ENCODE measurements around the gene TREML2.

- TF ChIP-seq CTCF (IDR thresholded peaks at IDR 0.05) (no peak), POLR2A (IDR thresholded peaks at IDR 0.05) (no peak)
These were observed 13.8 kb upstream of the TREML2 start for GRCh38 chr6:41214559-41215238.
